HL-60 (cell line): ENCODE data around the gene FECH.

ENCODE experiments used
- DNase-seq, 2 experiments: peaks; one replicate each; pipeline ENCODE4 v3.0.0-alpha.2; 2010 to 2020; ENCODE audit warnings: low read depth in 1 of 2, low spot score in 1 of 2
- H3K27ac ChIP-seq: fragments of 250-450 bp; sonication (Bioruptor Pico); replicated peaks from 2 replicates; pipeline ENCODE4 v1.5.1; 2020; ENCODE audit warnings: mild to moderate bottlenecking, moderate library complexity
- H3K27me3 ChIP-seq: fragments of 250-450 bp; sonication (Bioruptor Pico); 2 replicates; pipeline ENCODE4 v1.5.1; 2021; ENCODE audit warnings: mild to moderate bottlenecking, moderate library complexity; ENCODE audit not compliant: insufficient read depth, poor library complexity, severe bottlenecking
- H3K4me3 ChIP-seq: replicated peaks from 2 replicates; pipeline ENCODE4 v1.5.1; 2011; ENCODE audit warnings: mild to moderate bottlenecking, control low read depth, low read length; ENCODE audit not compliant: insufficient read depth
- CTCF ChIP-seq: IDR thresholded peaks from one replicate; pipeline ENCODE4 v1.5.1; 2011; ENCODE audit warnings: low read length, control low read depth, inconsistent platforms; ENCODE audit not compliant: insufficient read depth
- GABPA ChIP-seq: IDR thresholded peaks from 2 replicates; pipeline ENCODE4 v1.6.1; 2012; ENCODE audit warnings: low read depth
- POLR2AphosphoS5 ChIP-seq: IDR thresholded peaks from 2 replicates; pipeline ENCODE4 v1.6.1; 2012; ENCODE audit warnings: low read depth
- REST ChIP-seq: IDR thresholded peaks from 2 replicates; pipeline ENCODE4 v1.6.1; 2012; ENCODE audit warnings: low read depth; ENCODE audit not compliant: insufficient replicate concordance
- SPI1 ChIP-seq: IDR thresholded peaks from 2 replicates; pipeline ENCODE4 v1.6.1; 2012; ENCODE audit warnings: low read depth, mild to moderate bottlenecking, borderline replicate concordance

The FECH gene

GRCh38 chr18:57570162-57570561 lies 16.3 kb downstream of the FECH start:
- no peak overlapping the region for H3K27ac ChIP-seq
- TF ChIP-seq SPI1 (no peak), CTCF (no peak), GABPA (no peak), POLR2AphosphoS5 (no peak), REST (no peak)
- no peak for DNase-seq

GRCh38 chr18:57569133-57569532 lies 17.4 kb downstream of the FECH start:
- no peak overlapping the region for H3K4me3 ChIP-seq
- DNase-seq = no peak

More at GRCh38 chr18:57570162-57570561, 16.3 kb downstream of the FECH start:
- H3K4me3 ChIP-seq = no peak overlapping the region
- no peaks in the 10 kb centered on the region for H3K27me3 ChIP-seq

GRCh38 chr18:57561728-57562423 lies 24.6 kb downstream of the FECH start:
- Histone ChIP-seq H3K27me3 (no peaks in the 10 kb centered on the region), H3K27ac (no peak overlapping the region), H3K4me3 (no peak overlapping the region)
- TF ChIP-seq SPI1 = no peak
- peak; percentile 78 for TF ChIP-seq CTCF
- peak; percentile 32 to 51 for DNase-seq

More at GRCh38 chr18:57569133-57569532, 17.4 kb downstream of the FECH start:
- no peak overlapping the region for H3K27ac ChIP-seq
- TF ChIP-seq POLR2AphosphoS5 (no peak), SPI1 (peak; percentile 48; the same call in 1 of the 2 replicates)
- H3K27me3 ChIP-seq = no peaks in the 10 kb centered on the region

GRCh38 chr18:57561261-57561660 lies 25.2 kb downstream of the FECH start:
- no peak overlapping the region for H3K4me3 ChIP-seq
- TF ChIP-seq GABPA (no peak), POLR2AphosphoS5 (no peak), SPI1 (no peak), CTCF (no peak), REST (no peak)
- no peak for DNase-seq
- H3K27me3 ChIP-seq = no peaks in the 10 kb centered on the region
- H3K27ac ChIP-seq = no peak overlapping the region
